HEK293T (cell line): Measurements from ENCODE around the gene KDM5A.
"Not testable (repeated sequence)": the region's sequence is repeated elsewhere in the genome, so short reads cannot be mapped to it uniquely, and the experiment has no call there.

Source experiments
- CTCF ChIA-PET: fragments of 350-600 bp; formaldehyde crosslinking; extraction: SDS; loops from one replicate; lab custom pipeline; 2021; ENCODE audit warnings: antibody characterized with exemption, inconsistent platforms; lab: Yijun Ruan, JAX
- POLR2A ChIA-PET: fragments of 350-600 bp; formaldehyde crosslinking; extraction: SDS; loops from one replicate; lab custom pipeline; 2020; ENCODE audit warnings: antibody characterized with exemption, inconsistent platforms; lab: Yijun Ruan, JAX
- DNase-seq: peaks from one replicate; pipeline ENCODE4 v3.0.0; 2012; ENCODE audit warnings: mixed read lengths; ENCODE audit errors: extremely low spot score
- ARNT ChIP-seq: fragments of 450-650 bp; IDR thresholded peaks from 2 replicates; pipeline ENCODE4 v1.6.1; 2017; ENCODE audit warnings: mild to moderate bottlenecking
- BHLHE40 ChIP-seq: fragments of 450-650 bp; IDR thresholded peaks from 2 replicates; pipeline ENCODE4 v1.6.1; 2016; ENCODE audit warnings: mild to moderate bottlenecking, moderate library complexity, borderline replicate concordance
- CTBP1 ChIP-seq: fragments of 450-650 bp; IDR thresholded peaks from 2 replicates; pipeline ENCODE4 v1.6.1; 2016; ENCODE audit warnings: borderline replicate concordance
- ELF4 ChIP-seq: fragments of 450-650 bp; IDR thresholded peaks from 2 replicates; pipeline ENCODE4 v1.6.1; 2017; ENCODE audit warnings: antibody characterized with exemption
- FOXA1 ChIP-seq: fragments of 450-650 bp; IDR thresholded peaks from 2 replicates; pipeline ENCODE4 v1.6.1; 2016; ENCODE audit warnings: mild to moderate bottlenecking
- FOXK2 ChIP-seq: fragments of 450-650 bp; IDR thresholded peaks from 2 replicates; pipeline ENCODE4 v1.6.1; 2016; ENCODE audit warnings: mild to moderate bottlenecking
- FOXM1 ChIP-seq: fragments of 450-650 bp; IDR thresholded peaks from 2 replicates; pipeline ENCODE4 v1.6.1; 2017; ENCODE audit warnings: mild to moderate bottlenecking, borderline replicate concordance
- HDGF ChIP-seq: fragments of 450-650 bp; IDR thresholded peaks from 2 replicates; pipeline ENCODE4 v1.6.1; 2017; ENCODE audit warnings: antibody characterized with exemption, borderline replicate concordance
- L3MBTL2 ChIP-seq: fragments of 450-650 bp; conservative IDR thresholded peaks from 2 replicates; pipeline ENCODE4 v1.6.1; 2016; ENCODE audit warnings: mild to moderate bottlenecking
- LEF1 ChIP-seq: fragments of 450-650 bp; IDR thresholded peaks from 2 replicates; pipeline ENCODE4 v1.6.1; 2017; ENCODE audit warnings: mild to moderate bottlenecking, borderline replicate concordance
- NFRKB ChIP-seq: fragments of 450-650 bp; IDR thresholded peaks from 2 replicates; pipeline ENCODE4 v1.6.1; 2016; ENCODE audit warnings: mild to moderate bottlenecking, moderate library complexity
- PKNOX1 ChIP-seq: fragments of 450-650 bp; IDR thresholded peaks from 2 replicates; pipeline ENCODE4 v1.6.1; 2016
- SP1 ChIP-seq: fragments of 450-650 bp; IDR thresholded peaks from 2 replicates; pipeline ENCODE4 v1.6.1; 2017
- SUZ12 ChIP-seq: fragments of 450-650 bp; IDR thresholded peaks from 2 replicates; pipeline ENCODE4 v1.6.1; 2016; ENCODE audit warnings: mild to moderate bottlenecking
- TARDBP ChIP-seq: fragments of 450-650 bp; IDR thresholded peaks from 2 replicates; pipeline ENCODE4 v1.6.1; 2016
- ZNF384 ChIP-seq: fragments of 450-650 bp; IDR thresholded peaks from 2 replicates; pipeline ENCODE4 v1.6.1; 2016

Gene KDM5A

GRCh38 chr12:367972-368371, 21.1 kb downstream of the KDM5A start:
- no peak for DNase-seq
- no peak for TF ChIP-seq BHLHE40
- TF ChIP-seq CTBP1, result no peak
- no peak for TF ChIP-seq SP1
- ChIA-PET POLR2A (no interaction called here), CTCF (no interaction called here)

- ChIA-PET POLR2A (no interaction called here), CTCF (no interaction called here)
- TF ChIP-seq FOXM1 (no peak), SUZ12 (no peak), ARNT (no peak)
- DNase-seq, result no peak
Measured at GRCh38 chr12:366820-367219, 22.3 kb downstream of the KDM5A start.

GRCh38 chr12:359091-359490, 30.0 kb downstream of the KDM5A start:
- DNase-seq, result no peak
- ChIA-PET CTCF (no interaction called here), POLR2A (no interaction called here)
- TF ChIP-seq HDGF (no peak), TARDBP (no peak), NFRKB (no peak)

GRCh38 chr12:356276-356988, 32.7 kb downstream of the KDM5A start:
- ChIA-PET POLR2A (no interaction called here), CTCF (interaction anchor here (0.6 kb wide), 1 partner anchor 16 kb away, joined by 3 read pairs; no protein-coding TSS in a partner anchor)
- TF ChIP-seq SUZ12, result no peak
- no peak for TF ChIP-seq LEF1
- TF ChIP-seq ARNT, result no peak
- no peak for TF ChIP-seq ZNF384
- no peak for TF ChIP-seq SP1
- no peak for TF ChIP-seq FOXM1
- no peak for TF ChIP-seq FOXA1
- no peak for TF ChIP-seq TARDBP
- TF ChIP-seq BHLHE40, result no peak
- TF ChIP-seq ELF4, result no peak
- no peak for DNase-seq

GRCh38 chr12:351197-351596, 37.9 kb downstream of the KDM5A start:
- CTCF ChIA-PET, DNase-seq, POLR2A ChIA-PET: not testable (repeated sequence)

- CTCF ChIA-PET, DNase-seq, POLR2A ChIA-PET: not testable (repeated sequence)
Measured at GRCh38 chr12:349625-350024, 39.5 kb downstream of the KDM5A start.

GRCh38 chr12:343036-343435, 46.1 kb downstream of the KDM5A start:
- DNase-seq, POLR2A ChIA-PET, CTCF ChIA-PET: not testable (repeated sequence)

GRCh38 chr12:337039-337438, 52.1 kb downstream of the KDM5A start:
- TF ChIP-seq HDGF (no peak), PKNOX1 (no peak), FOXK2 (no peak), CTBP1 (no peak), BHLHE40 (no peak), FOXM1 (no peak), L3MBTL2 (no peak), SUZ12 (no peak), NFRKB (no peak), ZNF384 (no peak), ARNT (no peak), TARDBP (no peak), LEF1 (no peak), FOXA1 (no peak), ELF4 (no peak)
- POLR2A ChIA-PET, result no interaction called here
- DNase-seq, result no peak
- CTCF ChIA-PET, result interaction anchor here (0.6 kb wide), 1 partner anchor 17 kb away, joined by 4 read pairs; no protein-coding TSS in a partner anchor

- CTCF ChIA-PET, result no interaction called here
- no peak for DNase-seq
- POLR2A ChIA-PET, result no interaction called here
- TF ChIP-seq FOXA1 (no peak), NFRKB (no peak), CTBP1 (no peak), TARDBP (no peak), ZNF384 (no peak), ELF4 (no peak), SP1 (no peak), ARNT (no peak), L3MBTL2 (no peak)
Measured at GRCh38 chr12:334125-334524, 55.0 kb downstream of the KDM5A start.
